Hepatocyte (in vitro differentiated cells): ENCODE measurements around the gene NXPE4. TPM values are rescaled to one million over a fixed set of nuclear protein-coding genes. Genes with fewer than 3 reads are reported as not detected.
A peak's percentile ranks its signal among the peaks of the same experiment; 100 is the strongest.

Experiments used
- DNase-seq: peaks from one replicate; pipeline ENCODE4 v3.0.0-alpha.2; 2016; ENCODE audit warnings: low spot score
- H2AFZ ChIP-seq: fragments of 200-600 bp; sonication (generic); 2 replicates; pipeline ENCODE4 v1.6.0; 2016; ENCODE audit warnings: antibody characterized with exemption, mild to moderate bottlenecking
- H3K27ac ChIP-seq: fragments of 200-600 bp; sonication (generic); 2 replicates; pipeline ENCODE4 v1.5.1; 2016; ENCODE audit warnings: mild to moderate bottlenecking
- H3K27me3 ChIP-seq: fragments of 200-600 bp; sonication (generic); 2 replicates; pipeline ENCODE4 v1.6.1; 2016
- H3K36me3 ChIP-seq: fragments of 200-600 bp; sonication (generic); replicated peaks from 2 replicates; pipeline ENCODE4 v1.5.1; 2016; ENCODE audit warnings: low read depth; ENCODE audit not compliant: insufficient read depth
- H3K4me1 ChIP-seq: fragments of 200-600 bp; sonication (generic); 2 replicates; pipeline ENCODE4 v1.5.1; 2016; ENCODE audit warnings: mild to moderate bottlenecking, moderate library complexity; ENCODE audit not compliant: insufficient read depth
- H3K4me2 ChIP-seq: fragments of 200-600 bp; sonication (generic); 2 replicates; pipeline ENCODE4 v1.6.0; 2016
- H3K4me3 ChIP-seq: fragments of 200-600 bp; sonication (generic); 2 replicates; pipeline ENCODE4 v1.5.1; 2016; ENCODE audit warnings: mild to moderate bottlenecking
- H3K79me2 ChIP-seq: fragments of 200-600 bp; sonication (generic); 2 replicates; pipeline ENCODE4 v1.6.0; 2017; ENCODE audit warnings: mild to moderate bottlenecking
- H3K9me2 ChIP-seq: fragments of 200-600 bp; sonication (generic); replicated peaks from 2 replicates; pipeline ENCODE4 v1.6.0; 2017; ENCODE audit warnings: mild to moderate bottlenecking; ENCODE audit not compliant: insufficient read depth
- H3K9me3 ChIP-seq: fragments of 200-600 bp; sonication (generic); 2 replicates; pipeline ENCODE4 v1.5.1; 2016; ENCODE audit warnings: low read depth, mild to moderate bottlenecking
- H4K20me1 ChIP-seq: fragments of 200-600 bp; sonication (generic); 2 replicates; pipeline ENCODE4 v1.6.0; 2016; ENCODE audit warnings: mild to moderate bottlenecking; ENCODE audit not compliant: insufficient read depth, poor library complexity, severe bottlenecking
- EZH2 ChIP-seq: fragments of 200-600 bp; sonication (generic); IDR thresholded peaks from 2 replicates; pipeline ENCODE4 v1.6.1; 2016; ENCODE audit warnings: antibody characterized with exemption, mild to moderate bottlenecking, borderline replicate concordance
- EZH2phosphoT487 ChIP-seq: fragments of 200-600 bp; sonication (generic); IDR thresholded peaks from one replicate; pipeline ENCODE4 v1.6.1; 2018; ENCODE audit warnings: antibody characterized with exemption, mild to moderate bottlenecking, low read depth, moderate library complexity; ENCODE audit not compliant: unreplicated experiment, severe bottlenecking
- WGBS: methylation state at CpG from one replicate; pipeline ENCODE4 v1.1.6; 2016; ENCODE audit warnings: low lambda C conversion rate; ENCODE audit errors: missing lambda C conversion rate; 5-methylcytosine and 5-hydroxymethylcytosine counted together
- polyA plus RNA-seq: library from polyadenylated mRNA; unstranded; fragments of >200 nt; fragmentation: Nextera tagmentation; extraction: Ambion mirVana; gene quantifications from 2 replicates; pipeline ENCODE4 v1.2.1, GENCODE V29; 2016
- total RNA-seq: library from RNA; depleted of rRNA; stranded (reverse); fragments of >200 nt; gene quantifications from 2 replicates; pipeline ENCODE4 v1.2.3, GENCODE V29; 2014
- TF ChIP-seq, protein P1 (sequence below): fragments of 200-600 bp; sonication (generic); IDR thresholded peaks from 2 replicates; pipeline ENCODE4 v1.5.1; 2016; ENCODE audit warnings: antibody characterized with exemption, mild to moderate bottlenecking; ENCODE audit not compliant: poor library complexity

The NXPE4 gene
- total and polyA plus RNA-seq, 2 experiments from 2014 or later, result 0.10 to 0.57 TPM

DNA sequence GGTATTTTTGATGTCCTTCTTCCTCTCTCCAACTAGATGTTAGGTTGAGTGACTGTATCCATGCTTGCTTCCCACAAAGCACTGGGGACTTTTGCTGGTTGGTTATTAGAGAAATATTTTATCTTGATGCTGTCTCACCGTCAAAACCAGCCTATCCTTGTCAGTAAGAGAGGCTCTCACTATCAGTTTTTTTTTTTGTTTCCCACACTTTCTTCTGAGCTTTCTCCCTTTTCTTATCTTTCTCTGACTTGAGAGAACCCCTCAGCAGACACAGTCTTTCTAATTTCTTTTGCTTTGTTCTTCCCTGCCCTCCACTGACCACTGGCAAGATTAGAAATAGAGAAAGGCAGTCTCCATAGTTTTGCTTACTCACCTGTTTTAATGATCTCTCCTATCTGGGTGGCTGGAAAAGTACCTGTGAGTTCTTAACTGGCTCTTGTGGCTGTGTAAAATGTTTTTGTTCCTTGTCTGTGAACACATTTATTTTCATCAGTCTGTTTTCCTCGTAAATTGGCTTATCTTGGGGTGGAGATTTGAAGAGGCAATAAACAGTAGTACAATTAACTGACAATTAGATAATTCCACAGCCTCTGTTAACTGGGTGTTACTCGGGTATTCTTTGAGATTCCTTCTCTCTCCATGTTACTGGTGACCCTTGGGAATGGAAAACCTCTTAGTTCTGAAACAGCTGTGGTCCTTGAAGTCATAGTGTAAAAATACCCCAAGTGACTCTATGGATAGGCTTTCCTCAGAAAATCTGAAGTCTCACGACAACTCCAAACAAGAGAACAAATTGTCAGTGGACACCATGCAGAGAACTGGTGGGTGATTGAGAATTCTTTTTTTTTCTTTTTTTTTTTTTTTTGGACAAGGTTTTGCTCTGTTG, 35.9 kb downstream of the NXPE4 start, which contains the start of gene NXPE1:
TSS of gene NXPE1 (minus strand) at position 457 of the 886 bp plus-strand sequence. CDS start 8,680 bp downstream, outside the sequence.
- H3K9me2 ChIP-seq, result no peaks in the 10 kb centered on the region
- peak; percentile 8 for DNase-seq
- no peak within 1 kb of the TSS for H2AFZ ChIP-seq
- no peak within 1 kb of the TSS for H3K4me3 ChIP-seq
- no peak within 1 kb of the TSS for H3K4me2 ChIP-seq
- 47% methylated on average over 4 of the region's 4 CpGs for WGBS
- H3K27me3 ChIP-seq, result no peaks in the 10 kb centered on the region
- H3K27ac ChIP-seq, result peak within 1 kb of the TSS; percentile 29
- no peaks in the 10 kb centered on the region for H3K36me3 ChIP-seq
- H4K20me1 ChIP-seq, result no peaks in the 10 kb centered on the region
- TF ChIP-seq EZH2 (no peak), EZH2phosphoT487 (no peak)
- TF ChIP-seq, protein P1, sequence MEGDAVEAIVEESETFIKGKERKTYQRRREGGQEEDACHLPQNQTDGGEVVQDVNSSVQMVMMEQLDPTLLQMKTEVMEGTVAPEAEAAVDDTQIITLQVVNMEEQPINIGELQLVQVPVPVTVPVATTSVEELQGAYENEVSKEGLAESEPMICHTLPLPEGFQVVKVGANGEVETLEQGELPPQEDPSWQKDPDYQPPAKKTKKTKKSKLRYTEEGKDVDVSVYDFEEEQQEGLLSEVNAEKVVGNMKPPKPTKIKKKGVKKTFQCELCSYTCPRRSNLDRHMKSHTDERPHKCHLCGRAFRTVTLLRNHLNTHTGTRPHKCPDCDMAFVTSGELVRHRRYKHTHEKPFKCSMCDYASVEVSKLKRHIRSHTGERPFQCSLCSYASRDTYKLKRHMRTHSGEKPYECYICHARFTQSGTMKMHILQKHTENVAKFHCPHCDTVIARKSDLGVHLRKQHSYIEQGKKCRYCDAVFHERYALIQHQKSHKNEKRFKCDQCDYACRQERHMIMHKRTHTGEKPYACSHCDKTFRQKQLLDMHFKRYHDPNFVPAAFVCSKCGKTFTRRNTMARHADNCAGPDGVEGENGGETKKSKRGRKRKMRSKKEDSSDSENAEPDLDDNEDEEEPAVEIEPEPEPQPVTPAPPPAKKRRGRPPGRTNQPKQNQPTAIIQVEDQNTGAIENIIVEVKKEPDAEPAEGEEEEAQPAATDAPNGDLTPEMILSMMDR, result no peak
- no peaks in the 10 kb centered on the region for H3K9me3 ChIP-seq
- peaks cover 10% of the 10 kb centered on the region for H3K4me1 ChIP-seq
- H3K79me2 ChIP-seq, result no peaks in the 10 kb centered on the region

DNA sequence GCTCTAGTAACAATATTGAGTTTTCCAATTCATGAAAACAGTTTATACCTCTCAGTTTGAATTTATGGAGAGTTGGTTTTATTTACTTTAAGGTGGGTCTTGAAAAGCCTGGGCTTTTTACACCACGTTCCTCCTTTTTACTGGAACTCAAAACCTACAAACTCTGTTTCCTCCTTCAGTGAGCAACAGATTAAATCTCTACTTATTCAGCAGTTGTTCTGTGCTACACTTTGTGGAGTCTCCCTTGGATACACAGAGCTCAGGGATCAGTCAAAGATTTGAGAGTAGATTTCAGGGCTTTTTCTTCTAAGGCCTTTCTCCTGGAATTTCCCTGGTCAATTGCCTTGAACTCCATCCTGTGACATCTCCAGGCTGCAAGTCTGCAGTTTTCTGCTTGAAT, 39.5 kb downstream of the NXPE4 start:
- Histone ChIP-seq H3K4me3 (no peak overlapping the region), H3K27ac (no peak overlapping the region), H3K4me2 (no peak overlapping the region), H3K9me2 (no peaks in the 10 kb centered on the region), H3K27me3 (no peaks in the 10 kb centered on the region), H4K20me1 (no peaks in the 10 kb centered on the region), H2AFZ (no peak overlapping the region), H3K79me2 (no peaks in the 10 kb centered on the region), H3K4me1 (peaks cover 7% of the 10 kb centered on the region), H3K36me3 (no peaks in the 10 kb centered on the region), H3K9me3 (no peaks in the 10 kb centered on the region)
- TF ChIP-seq, protein P1, result no peak
- TF ChIP-seq EZH2phosphoT487 (no peak), EZH2 (no peak)
- 19% methylated on average over 1 of the region's 1 CpG for WGBS
- DNase-seq, result peak; percentile 12

DNA sequence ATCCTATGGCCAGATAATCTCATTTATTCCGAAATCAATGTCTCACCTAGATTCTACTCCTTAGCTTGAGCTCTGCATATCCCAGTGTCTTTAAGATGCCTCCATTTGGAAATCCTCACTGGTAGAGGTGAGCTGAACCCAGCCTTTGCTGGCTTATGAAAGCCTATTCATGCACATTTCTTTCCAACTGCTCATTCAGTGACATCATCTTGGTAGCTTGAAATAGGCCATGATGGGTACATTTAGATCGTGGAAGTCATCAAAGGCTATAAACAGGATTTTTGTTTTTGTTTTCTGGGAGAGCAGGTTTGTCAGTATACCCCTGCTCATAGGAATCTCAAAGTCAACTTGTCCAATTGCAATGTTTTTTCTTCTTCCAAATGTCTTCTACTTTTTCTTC, 41.9 kb downstream of the NXPE4 start:
- Histone ChIP-seq H3K9me3 (no peaks in the 10 kb centered on the region), H3K36me3 (no peaks in the 10 kb centered on the region), H4K20me1 (no peaks in the 10 kb centered on the region), H3K9me2 (no peaks in the 10 kb centered on the region), H2AFZ (no peak overlapping the region), H3K27ac (no peak overlapping the region), H3K4me2 (no peak overlapping the region), H3K27me3 (no peaks in the 10 kb centered on the region), H3K4me1 (peaks cover 7% of the 10 kb centered on the region), H3K79me2 (no peaks in the 10 kb centered on the region), H3K4me3 (no peak overlapping the region)
- WGBS, result 97% methylated on average over 2 of the region's 2 CpGs
- DNase-seq, result no peak
- no peak for TF ChIP-seq EZH2
- TF ChIP-seq, protein P1, result no peak
- TF ChIP-seq EZH2phosphoT487, result no peak
